NCI-H2196 (cell line): ENCODE measurements around the gene MPRIP.
A peak's percentile ranks its signal among the peaks of the same experiment; 100 is the strongest.

Experiments used
- DNase-seq: peaks from one replicate; lab custom pipeline; 2025; ENCODE audit not compliant: unreplicated experiment; lab: John Stamatoyannopoulos, UW

Gene MPRIP

DNA sequence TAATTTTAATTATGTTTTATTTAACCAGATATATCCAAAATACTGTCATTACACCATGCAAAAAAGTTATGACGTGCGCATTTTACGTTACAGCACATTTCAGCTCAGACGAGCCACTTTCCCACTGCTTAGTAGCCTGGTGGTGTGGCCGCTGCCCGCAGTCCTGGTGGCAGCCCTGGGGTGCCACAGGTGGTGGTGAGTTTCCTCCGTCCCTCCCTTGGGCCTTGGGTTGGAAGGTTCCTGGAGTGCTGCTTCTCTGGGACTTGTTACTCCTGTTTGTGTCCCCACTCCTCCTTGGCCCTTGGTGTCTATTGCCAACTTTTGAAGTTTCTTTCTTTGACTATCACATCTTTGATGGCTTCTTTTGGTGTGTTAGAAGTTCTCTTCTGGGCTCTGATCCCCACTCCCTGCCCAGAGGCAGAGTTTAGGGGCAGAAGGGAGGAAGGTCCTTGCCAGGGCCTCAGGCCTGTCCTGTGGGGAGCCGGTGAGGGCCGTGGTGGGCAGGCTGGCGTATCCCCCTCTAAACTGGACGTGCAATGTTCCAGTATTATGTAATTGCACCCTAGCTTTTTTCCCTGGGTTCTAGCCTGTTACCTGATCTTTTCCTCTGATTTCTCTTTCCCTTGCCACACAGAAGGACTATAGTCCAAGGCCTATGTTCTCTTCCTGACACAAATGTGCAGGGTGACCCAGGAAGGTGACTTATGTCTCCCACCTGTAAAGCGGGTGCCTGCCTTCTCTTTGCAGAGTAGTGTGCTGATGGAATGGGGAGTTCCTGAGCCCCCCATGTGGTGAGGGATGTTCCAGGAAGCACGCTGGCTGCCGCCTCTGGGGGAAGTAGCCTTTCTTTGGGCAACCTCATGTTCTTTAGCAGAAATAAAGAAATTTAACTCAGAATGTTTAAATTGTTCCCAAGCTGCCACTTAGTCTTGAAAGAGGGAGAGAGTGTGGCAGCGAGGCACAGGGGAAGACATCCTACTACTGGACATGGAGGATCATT is 8.4 kb downstream of the MPRIP start:
- no peak for DNase-seq

DNA sequence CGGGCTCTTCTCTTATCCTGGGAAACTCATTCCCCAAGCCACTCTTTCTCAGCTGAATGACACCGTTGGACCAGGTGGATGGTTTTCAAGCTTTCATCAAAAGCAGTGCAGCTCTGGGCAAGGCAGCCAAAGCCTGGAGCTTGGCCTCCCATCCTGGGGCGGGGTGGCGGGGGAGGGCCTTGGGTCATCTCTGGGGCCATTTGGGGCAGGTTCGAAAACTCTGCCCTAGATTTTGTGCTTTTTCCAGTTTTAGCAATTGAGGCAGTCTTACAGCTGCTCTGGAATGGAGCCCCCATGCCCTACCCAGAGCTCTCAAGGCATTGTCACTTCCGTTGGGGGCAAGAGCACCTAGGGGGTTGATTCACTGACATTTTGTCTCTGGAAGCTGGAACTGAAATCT is 9.1 kb downstream of the MPRIP start:
- DNase-seq: no peak

DNA sequence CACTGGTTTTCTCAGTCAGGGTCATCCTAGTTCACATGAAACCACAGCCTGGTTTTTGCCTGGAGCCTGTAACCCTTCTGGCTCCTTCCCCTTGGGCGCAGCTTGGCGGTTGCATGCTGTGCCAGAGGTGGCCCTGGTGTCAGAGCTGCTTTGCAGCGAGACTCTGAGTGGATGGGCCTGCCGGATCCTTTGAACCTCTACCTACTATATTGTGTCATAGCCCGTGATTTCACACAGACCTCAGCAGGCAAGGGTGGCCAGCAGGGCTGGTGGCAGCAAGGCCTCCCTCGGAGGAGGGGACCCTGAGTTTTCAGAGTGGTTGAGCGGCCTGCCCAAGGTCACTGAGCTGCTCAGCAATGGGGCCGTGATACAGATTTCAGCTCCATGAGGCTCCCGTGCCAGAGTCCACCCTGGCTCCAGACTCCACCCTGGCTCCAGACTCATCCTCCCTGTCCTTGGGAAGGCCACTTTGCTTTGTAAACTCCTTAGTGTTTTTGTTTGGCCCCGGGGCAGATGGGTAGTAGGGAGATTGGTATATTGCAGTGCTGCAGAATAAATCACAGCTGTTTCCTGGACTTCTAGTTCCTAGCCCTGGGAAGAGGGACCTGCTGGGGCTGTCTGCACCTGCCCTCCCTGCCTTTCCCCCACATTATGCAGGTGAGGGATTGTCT is 9.7 kb downstream of the MPRIP start:
- DNase-seq: no peak

DNA sequence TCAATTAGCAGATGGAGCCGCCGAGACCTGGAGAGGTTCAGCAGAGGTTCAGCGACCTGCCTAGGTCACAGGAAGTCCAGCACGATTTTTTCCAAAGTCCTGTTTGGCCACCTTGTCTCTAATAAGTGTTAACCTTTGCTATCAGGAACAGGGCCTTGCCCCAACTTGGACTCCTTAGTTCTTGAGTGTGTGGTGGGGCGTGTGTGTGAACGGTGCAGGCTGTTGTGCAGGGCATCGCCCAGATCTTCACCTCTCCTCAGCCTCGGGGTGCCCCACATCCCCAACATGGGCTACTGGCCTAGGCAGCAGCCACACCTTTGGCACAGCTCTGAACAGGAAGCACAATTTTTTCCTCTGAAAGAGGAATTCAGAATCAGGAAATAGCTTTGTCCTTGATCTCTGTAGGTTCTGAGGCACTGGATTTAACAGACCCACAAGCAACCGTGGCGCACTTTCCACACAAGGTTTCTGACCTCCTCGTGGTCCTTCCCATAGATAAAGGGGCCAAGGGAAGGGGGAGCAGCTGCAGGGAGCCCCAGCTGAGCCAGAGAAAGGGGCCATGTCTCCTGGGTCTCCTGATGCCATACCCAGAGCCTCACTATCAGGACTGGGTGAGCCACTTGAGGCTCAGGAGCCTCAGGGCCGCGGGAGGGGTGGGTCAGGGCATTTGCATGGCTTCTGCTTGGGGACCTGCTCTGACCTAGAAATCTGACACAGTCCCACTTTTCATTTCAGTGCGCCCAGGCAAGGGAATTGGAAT is 10.4 kb downstream of the MPRIP start:
- DNase-seq: no peak

DNA sequence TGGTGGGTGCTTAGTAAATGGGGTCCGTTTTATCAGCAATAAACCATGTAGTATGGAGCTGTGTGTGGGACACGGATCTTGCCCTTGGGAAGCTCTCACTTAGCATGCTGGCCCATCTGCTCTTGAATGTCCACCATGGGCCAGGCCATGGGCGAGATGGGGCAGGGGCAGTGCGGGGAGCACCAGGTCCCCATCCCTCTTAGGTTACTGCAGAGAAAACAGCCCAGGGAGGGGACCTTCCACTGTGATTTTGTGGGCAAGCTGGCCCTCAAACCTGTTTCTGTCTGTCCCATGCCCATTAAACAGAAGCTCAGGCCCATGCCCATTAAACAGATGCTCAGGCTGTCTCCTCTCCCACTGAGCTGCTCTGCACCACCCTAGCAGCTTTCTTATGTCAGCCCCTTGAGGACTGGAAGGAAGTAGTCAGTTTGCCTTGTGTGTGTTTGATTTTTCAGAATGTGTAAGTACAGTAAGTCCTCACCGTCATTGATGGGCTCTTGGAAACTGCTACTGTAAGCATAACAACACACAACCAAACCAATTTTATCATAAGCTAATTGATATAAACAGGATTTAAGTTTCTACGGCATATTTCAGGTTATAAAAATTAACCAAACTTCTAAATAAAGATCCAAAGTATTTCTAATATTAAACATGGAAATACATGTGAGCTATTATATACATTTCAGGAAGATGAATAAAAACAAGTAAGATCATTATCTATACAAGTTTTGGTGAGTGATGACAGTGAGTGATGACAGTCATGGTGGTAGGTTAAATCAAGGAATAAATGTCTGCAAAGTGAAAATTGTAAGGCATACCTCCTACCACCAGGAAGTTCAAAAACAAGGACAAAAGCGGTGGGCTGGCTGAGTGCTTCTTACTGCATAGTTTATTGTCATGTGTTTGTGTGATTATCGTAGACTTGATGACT is 11.5 kb downstream of the MPRIP start:
- no peak for DNase-seq

DNA sequence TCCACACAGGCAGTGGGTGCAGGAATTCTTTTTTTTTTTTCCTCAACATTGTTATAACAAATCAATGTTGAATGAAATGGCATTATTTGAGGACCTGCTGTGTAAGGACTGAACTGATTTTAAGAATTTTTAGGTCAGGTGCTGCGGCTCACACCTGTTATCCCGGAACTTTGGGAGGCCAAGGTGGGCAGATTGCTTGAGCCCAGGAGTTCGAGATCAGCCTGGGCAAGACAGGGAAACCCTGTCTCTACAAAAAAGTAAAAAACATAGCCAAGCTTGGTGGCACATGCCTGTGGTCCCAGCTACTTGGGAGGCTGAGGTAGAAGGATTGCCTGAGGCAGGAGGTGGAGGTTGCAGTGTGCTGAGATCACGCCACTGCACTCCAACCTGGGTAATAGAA is 12.4 kb downstream of the MPRIP start:
- no peak for DNase-seq

DNA sequence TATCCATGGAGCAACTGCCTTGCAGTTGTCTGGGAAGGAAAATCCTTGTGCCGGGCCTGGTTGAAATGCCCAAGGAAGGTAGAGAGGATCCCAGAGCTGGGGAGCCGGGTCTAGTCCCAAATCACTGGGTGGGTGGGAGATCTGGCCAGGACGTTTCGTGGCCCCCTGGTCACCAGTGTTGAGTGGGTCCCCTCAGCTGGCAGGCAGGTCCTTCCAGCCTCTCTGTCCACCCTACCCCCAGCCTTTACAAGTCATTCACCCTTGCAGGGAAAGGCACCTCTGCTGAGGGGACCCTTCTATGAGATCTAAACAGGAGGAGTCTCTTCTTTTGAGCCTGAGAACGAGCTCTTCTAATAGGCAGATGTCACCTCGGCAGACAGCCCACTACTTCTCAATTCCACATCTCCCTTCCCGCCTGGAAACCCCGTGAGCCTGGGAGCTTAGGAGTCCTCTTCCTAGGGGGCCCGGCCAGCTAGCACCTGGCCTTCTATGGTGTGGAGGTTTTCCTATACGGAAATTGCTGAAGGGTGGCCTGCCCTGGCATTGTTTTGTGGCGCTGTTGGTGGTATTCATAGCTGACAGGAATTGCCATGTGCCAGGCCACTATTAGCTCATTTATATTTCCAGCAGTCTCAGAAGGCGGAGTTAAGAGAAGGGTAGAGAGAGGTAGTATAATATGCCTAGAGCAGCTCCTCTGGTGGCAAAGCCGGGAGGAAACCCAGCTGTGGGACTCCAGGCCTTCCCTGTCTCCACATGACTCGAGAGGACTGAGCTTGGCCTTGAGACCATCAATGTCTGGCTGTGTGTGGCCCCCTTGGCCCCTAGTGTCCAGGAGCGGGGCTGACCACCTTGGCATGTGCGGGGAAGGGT is 13.3 kb downstream of the MPRIP start:
- DNase-seq: no peak

DNA sequence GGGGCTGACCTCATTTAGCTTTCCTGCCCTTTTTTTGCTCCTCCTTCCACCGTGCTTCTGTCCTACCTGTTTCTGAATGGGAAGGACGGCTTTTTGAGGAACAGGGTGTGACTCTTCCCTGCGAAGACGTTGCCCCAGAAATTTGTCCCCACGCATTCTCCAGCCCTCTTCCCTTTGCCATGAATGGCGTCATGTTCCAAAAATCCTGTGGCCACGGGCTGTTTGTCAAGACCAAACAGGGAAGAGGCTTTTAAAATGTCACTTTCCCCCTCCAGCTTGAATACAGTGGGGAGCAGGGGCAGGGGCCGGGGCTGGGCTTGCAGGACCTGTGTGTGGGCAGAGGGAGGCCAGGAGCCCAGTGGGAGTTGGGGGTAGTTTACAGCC is 13.9 kb downstream of the MPRIP start:
- DNase-seq: no peak

DNA sequence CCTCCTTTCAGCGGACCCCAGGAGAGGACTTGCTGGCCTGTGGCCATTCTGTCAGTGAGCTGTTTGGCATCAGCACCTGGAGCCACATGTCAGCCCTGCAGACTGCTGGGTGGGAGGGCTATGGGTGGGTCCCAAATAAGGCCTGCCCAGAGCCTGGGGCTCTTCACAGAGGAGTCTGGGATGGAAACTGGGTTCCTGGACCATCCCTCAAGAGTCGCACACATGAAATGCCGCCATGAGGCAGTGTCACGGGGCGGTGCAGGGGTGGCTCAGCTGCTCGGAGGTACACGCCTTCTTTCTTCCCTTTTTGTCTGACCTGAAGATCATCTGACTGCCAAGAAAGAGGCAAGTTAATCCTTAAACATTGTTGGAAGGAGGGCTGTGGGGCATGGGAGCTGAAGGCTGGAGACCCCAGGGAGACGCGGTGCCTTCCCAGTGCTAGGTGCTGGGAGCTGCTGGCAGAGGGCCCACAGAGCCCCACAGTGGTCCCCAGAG is 14.8 kb downstream of the MPRIP start:
- no peak for DNase-seq

DNA sequence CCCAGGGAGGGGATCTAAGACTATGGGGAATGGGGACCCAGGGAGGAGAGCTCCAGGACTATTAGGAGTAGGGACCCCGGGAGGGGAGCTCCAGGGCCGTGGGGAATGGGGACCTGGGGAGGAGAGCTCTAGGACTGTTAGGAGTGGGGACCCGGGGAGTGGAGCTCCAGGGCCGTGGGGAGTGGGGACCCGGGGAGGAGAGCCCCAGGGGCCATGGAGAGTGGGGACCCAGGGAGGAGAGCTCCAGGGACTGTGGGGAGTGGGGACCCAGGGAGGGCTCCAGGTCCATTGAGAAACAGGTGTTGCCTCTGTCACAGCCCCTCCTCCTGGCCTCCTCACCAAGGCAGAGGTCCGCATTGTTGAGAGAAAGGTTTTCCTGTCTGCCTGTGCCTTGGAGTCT is 16.0 kb downstream of the MPRIP start:
- no peak for DNase-seq

DNA sequence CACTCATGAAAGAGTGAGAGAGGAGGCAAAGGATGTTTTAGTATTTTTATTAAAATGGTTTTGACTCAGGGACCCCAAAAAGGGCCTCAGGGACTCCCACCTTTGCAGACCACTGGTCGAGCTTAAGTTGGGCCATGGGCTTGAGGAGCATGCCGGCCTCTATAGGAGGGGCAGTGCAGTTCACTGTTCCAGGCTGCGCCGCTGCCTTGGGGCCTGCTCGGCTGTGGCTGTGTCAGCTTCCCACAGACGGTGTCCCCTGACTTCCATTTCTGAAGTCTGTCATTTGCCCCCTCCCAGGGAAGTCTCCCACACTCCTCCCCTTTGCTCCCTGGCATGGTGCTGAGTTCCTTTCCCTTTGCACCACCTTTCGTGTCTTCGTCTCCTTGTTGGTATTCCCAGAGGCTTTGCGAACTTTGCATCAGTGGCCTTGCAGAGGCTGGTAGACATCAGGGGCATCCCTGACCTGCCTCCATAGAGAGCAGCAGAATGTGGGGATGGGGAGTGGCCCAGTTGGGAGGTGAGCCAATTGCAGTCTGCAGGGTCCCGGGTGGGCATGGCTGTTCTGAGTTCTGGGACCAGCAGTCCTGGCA is 17.1 kb downstream of the MPRIP start:
- DNase-seq: no peak

DNA sequence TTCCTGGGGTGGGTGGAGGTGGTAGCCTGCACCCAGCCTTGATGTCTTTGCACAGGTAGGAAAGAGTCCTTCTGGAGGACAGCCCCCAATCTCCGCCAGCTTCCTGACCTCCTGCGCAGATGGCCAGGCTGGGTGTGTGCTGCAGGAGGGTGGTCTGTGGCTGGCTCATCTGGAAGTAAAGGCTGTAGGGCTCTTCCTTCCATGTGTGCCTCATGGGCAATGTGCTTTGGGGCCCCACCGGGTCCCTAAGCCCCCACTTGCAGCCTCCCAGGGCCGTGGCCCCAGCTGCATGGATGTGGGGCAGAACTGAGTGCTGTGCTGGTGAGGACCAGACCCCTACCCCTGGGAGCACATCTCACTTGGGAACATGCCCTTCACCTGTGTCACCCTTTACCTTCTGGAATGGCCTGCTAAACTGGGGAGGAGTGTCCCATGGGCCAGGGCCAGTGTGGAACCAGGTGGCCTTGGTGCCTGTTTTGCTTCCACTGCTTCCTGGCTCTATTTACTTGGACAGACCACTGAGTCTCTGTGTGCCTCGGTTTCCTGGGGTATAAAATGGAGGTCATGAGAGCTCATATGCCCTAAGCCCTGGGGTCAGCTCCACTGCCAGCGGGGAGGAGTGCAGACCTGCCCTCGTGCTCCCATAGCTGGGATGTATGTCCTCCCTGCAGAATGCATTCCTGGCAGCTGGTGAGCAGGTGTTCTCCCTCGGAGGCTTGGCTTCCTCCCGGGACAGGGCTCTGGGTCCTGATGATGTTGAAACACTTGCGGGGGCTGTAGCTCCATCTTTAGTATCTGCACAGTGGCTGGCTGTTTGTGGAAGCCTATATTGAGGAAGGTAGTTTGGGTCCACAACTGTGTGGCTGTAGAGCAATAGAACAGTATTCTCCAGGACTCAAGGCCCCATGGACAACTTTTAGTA is 18.0 kb downstream of the MPRIP start:
- DNase-seq: no peak

DNA sequence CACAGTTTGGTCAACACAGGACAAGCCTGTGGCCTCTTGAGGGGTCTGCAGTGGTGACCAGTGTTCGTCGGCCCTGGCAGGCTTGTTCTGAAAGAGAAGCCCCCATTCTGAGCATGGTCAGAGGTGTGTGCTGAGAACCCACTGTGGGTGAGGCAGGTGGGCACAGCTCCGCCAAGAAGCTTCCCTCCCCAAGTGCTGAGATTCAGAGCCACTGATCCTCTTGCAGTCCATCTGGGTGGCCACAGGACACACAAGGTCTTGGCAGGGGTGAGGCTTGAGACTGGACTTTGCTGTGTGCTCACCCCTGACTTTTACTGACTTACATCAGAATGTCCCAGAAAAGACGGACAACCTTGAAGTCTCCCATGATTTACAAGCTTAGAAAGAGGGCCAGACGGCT is 18.7 kb downstream of the MPRIP start:
- no peak for DNase-seq

DNA sequence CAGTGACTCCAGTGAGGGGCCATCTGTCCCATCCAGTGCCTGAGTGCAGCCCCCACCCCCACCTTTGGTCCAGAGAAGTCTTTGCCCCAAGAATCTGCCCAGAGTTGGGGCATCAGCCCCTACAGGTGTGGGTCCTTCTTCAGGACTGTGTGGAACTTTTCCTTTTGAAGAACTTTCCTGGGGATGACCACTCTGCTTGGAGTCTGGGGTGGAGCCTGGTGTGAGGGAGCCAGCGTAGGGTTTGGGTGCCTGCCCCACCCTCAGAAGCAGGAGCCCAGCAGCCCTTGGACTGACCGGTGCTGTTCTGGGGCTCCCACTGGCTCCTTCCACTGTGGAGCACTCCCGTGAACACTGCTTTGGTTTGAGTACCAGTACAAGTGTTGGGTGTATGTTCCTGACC is 19.3 kb downstream of the MPRIP start:
- no peak for DNase-seq

DNA sequence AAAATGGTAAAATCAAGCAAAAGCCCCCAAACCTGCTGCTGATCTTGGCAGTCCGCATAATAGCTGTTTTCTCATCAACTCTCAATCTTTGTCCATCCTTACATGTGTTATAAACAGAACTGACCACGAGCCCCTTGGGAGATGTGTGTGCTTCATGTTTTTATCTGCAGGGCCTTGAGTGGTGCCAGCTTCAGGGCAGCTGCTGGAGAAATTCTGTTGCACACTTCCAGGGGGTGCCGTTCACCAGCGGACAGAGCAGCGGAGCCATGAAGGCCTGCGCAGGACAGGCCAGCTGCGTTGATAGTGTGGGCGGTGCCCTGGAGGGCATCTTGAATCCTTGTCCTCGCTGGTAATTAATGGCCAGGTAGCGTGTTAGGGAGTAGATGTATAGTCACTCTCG is 20.1 kb downstream of the MPRIP start:
- no peak for DNase-seq

DNA sequence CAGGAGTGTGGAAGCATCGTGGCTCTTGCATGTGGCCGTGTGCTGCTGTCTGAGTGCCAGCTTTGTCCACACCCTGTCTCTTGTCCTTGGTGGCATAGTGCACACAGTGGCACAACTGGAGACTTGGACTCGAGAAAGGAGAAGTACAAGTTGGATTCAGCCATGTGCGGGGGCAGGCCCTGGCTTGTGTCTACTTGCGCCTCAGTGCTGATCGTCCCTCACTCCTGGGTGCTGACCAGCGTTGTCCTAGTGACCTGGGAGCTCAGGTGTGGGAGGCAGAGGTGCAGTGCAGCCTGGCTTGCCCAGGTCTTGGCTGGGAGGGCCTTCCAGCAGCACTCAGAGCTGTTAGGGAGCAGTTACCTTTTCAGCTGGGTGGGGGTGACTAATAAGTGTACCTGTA is 20.6 kb downstream of the MPRIP start:
- DNase-seq: no peak

DNA sequence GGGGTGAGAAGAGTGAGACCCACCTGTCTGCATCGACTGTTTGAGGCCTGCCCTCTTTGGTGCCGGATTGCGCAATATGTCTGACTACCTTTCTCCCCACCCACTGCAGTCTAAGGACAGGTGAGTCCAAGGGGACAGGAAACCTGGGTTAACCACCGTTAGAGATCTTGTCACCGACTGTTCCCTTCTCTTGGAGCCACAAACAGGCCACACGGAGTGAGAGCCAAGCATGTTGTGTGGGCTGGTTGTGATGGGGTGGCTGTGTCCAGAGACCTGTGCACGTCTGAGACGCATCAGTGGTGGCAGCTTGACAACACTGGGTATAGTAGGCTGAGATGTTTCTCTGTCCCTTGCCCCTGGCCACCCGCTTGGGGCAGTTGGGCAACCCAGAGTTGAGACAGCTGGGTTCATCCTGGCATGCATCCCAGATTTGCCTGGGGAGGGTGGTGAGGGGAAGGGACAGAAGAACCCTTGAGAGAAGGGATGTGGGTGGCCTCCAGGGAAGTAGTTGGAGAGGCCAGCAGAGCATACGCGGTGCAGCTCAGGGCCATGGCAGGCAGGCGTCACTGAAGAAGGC is 21.4 kb downstream of the MPRIP start:
- DNase-seq: peak; percentile 77

DNA sequence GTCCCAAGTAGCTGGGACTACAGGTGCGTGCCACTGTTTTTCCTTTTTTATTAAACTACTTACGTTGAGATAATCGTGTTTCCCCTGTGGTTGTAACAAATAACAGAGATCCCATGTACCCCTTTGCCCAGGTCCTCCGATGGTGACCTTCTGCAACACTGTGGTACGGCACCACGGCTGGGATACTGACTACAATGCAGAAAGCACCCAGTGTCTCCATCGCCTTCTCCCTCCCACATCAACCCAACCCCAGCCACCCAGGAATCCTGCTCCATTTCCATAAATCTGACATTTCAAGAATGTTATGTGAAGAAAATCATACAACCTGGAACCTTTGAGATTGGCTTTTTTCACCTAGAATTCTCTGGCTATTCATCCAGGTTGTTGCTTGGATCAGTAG is 22.1 kb downstream of the MPRIP start:
- DNase-seq: no peak
